ENCODE data around the gene NCEH1. TPM values are rescaled to one million over a fixed set of nuclear protein-coding genes. Genes with fewer than 3 reads are reported as not detected.

Gene NCEH1
- total and polyA plus RNA-seq, 2 of the 4 experiments (the other 2 are of a cell fraction) = 22.3 to 23.3 TPM

- Histone ChIP-seq H2BK20ac (ENCODE audit: low read depth, low read length) (no peak overlapping the region), H4K20me1 (ENCODE audit: insufficient read depth, low read length) (no peaks in the 10 kb centered on the region), H3K9me3 (ENCODE audit: control insufficient read depth, insufficient read depth, low read length) (peaks cover 2% of the 10 kb centered on the region; the same call in 1 of the 2 replicates), H2BK120ac (ENCODE audit: low read depth, low read length) (no peak overlapping the region), H3K4me1 (ENCODE audit: control insufficient read depth, insufficient read depth, low read length) (no peaks in the 10 kb centered on the region), H3K9me1 (ENCODE audit: insufficient read depth, low read length) (no peaks in the 10 kb centered on the region), H3K23ac (ENCODE audit: low read depth, low read length) (no peak overlapping the region), H2AK5ac (ENCODE audit: low read depth, low read length) (no peak overlapping the region), H3K36me3 (ENCODE audit: control insufficient read depth, insufficient read depth, low read length) (no peaks in the 10 kb centered on the region), H2AFZ (replicated peaks; ENCODE audit: low read length, poor library complexity) (no peak overlapping the region), H4K8ac (ENCODE audit: low read depth in 2 of 2, low read length in 2 of 2) (no peak overlapping the region), H2AK9ac (replicated peaks; ENCODE audit: low read depth, low read length, poor library complexity) (no peak overlapping the region), H3K4me2 (ENCODE audit: low read depth, low read length) (peak overlapping the region; percentile 36), H3K27ac (ENCODE audit: insufficient read depth, low read length) (no peak overlapping the region), H3K18ac (ENCODE audit: low read depth, low read length) (no peak overlapping the region), H3K14ac (replicated peaks; ENCODE audit: low read depth, low read length) (no peak overlapping the region), H3K4me3 (ENCODE audit: insufficient read depth, low read depth, low read length) (no peak overlapping the region), H3K9ac (ENCODE audit: low read depth, low read length) (no peak overlapping the region), H3K27me3 (ENCODE audit: control insufficient read depth, insufficient read depth, low read length) (0 out of 2 replicates have a peak, but pooled peaks cover 2% of the 10 kb centered on the region), H2BK15ac (ENCODE audit: low read depth, low read length) (no peak overlapping the region), H4K5ac (ENCODE audit: low read depth, low read length) (peak overlapping the region; percentile 1), H3K4ac (ENCODE audit: low read depth, low read length) (no peak overlapping the region), H2BK5ac (ENCODE audit: low read depth, low read length, poor library complexity, severe bottlenecking) (no peak overlapping the region), H3K79me1 (ENCODE audit: low read depth in 1 of 2, low read length in 2 of 2) (no peaks in the 10 kb centered on the region), H4K91ac (ENCODE audit: insufficient read depth, low read depth, low read length) (no peak overlapping the region), H3K56ac (ENCODE audit: extremely low read depth, insufficient read depth, low read length) (no peak overlapping the region)
- intact Hi-C loops (cut with micrococcal nuclease) = no loop called here
- ATAC-seq (ENCODE audit: low read depth) (no peak), DNase-seq (no peak)
- POLR2A ChIA-PET (ENCODE audit: unreplicated experiment) = no interaction called here
- in situ Hi-C loops (cut with MboI; ENCODE audit: low sequenced_read_pairs) = no loop called here
- no TSS peak for BruUV-seq (replicated peaks)
- dilution Hi-C loops (cut with HindIII; ENCODE audit: low sequenced_read_pairs, unreplicated experiment) = no loop called here
- CTCF ChIA-PET = interaction anchor here (1.2 kb wide), 1 partner anchor 10 kb away, joined by 3 read pairs; no protein-coding TSS in a partner anchor
- TF ChIP-seq RAD21 (IDR thresholded peaks at IDR 0.05; ENCODE audit: low read length) = no peak
- no peak for TF ChIP-seq POLR2A (IDR thresholded peaks at IDR 0.05; ENCODE audit: low read depth, low read length)
- no peak for TF ChIP-seq RCOR1 (IDR thresholded peaks at IDR 0.05; ENCODE audit: insufficient replicate concordance, low read length)
- no peak for TF ChIP-seq CTCF (conservative IDR thresholded peaks at IDR 0.05; ENCODE audit: low read depth, low read length)
- no peak for TF ChIP-seq RFX5 (IDR thresholded peaks at IDR 0.05; ENCODE audit: low read depth, low read length)
- no peak for TF ChIP-seq NFE2L2 (IDR thresholded peaks at IDR 0.05; ENCODE audit: low read depth, low read length)
- TF ChIP-seq CEBPB (IDR thresholded peaks at IDR 0.05; ENCODE audit: low read depth, low read length) = no peak
- TF ChIP-seq MAFK (IDR thresholded peaks at IDR 0.05; ENCODE audit: low read depth, low read length) = no peak
- TF ChIP-seq MXI1 (IDR thresholded peaks at IDR 0.05; ENCODE audit: borderline replicate concordance, low read depth, low read length) = no peak
- no peak for TF ChIP-seq CHD1 (IDR thresholded peaks at IDR 0.05; ENCODE audit: low read depth, low read length)
- no peak for TF ChIP-seq FOS (IDR thresholded peaks at IDR 0.05; ENCODE audit: low read depth, low read length)
- TF ChIP-seq ELK1 (IDR thresholded peaks at IDR 0.05; ENCODE audit: borderline replicate concordance, low read depth, low read length) = no peak
- no peak for TF ChIP-seq SMC3 (IDR thresholded peaks at IDR 0.05; ENCODE audit: low read depth, low read length)
- no peak for TF ChIP-seq USF2 (IDR thresholded peaks at IDR 0.05; ENCODE audit: low read depth, low read length)
- no peak for TF ChIP-seq MAZ (IDR thresholded peaks at IDR 0.05; ENCODE audit: borderline replicate concordance, low read depth, low read length)
- TF ChIP-seq BHLHE40 (IDR thresholded peaks at IDR 0.05; ENCODE audit: low read depth, low read length) = no peak
These were observed 124.4 kb downstream of the NCEH1 start for GRCh38 chr3:172586436-172586835.

Data from IMR-90 (cell line).